A549 (cell line): ENCODE measurements around the gene IFT80. TPM values are rescaled to one million over a fixed set of nuclear protein-coding genes. Genes with fewer than 3 reads are reported as not detected.

Source experiments
- ATAC-seq, 2 experiments: fragments of 200-7000 bp in 1 of 2; fragments of >200 bp in 1 of 2; cut with Nextera tagmentation in 1 of 2; cut with Tn5 transposase in 1 of 2; 3 replicates each; pipeline versions ENCODE4 v1.8.0 to v1.9.1; 2018 to 2020; ENCODE audit warnings: mild to moderate bottlenecking in 1 of 2, moderate library complexity in 1 of 2
- CTCF ChIA-PET: fragments of 300-600 bp; sonication (Branson Sonifier 250); formaldehyde crosslinking; extraction: SDS; loops from one replicate; lab custom pipeline; 2021; ENCODE audit warnings: antibody characterized with exemption, inconsistent platforms; lab: Yijun Ruan, JAX
- POLR2A ChIA-PET: fragments of 350-600 bp; formaldehyde crosslinking; extraction: SDS; loops from one replicate; lab custom pipeline; 2021; ENCODE audit warnings: antibody characterized with exemption, inconsistent platforms; lab: Yijun Ruan, JAX
- DNase-seq, 2 experiments: peaks; one replicate each; pipeline versions ENCODE4 v3.0.0 to v3.0.0-alpha.2; 2011 to 2016; ENCODE audit warnings: low read depth in 1 of 2, low spot score in 1 of 2
- FAIRE-seq: peaks from 2 replicates; lab custom pipeline; 2011; peaks lifted over from hg19 to GRCh38; lab: Jason Lieb, UNC
- H3K27ac ChIP-seq, 2 experiments: fragments of >200 bp; sonication (Bioruptor Twin); formaldehyde crosslinking; 3 replicates each; pipeline ENCODE4 v1.5.1; 2016 to 2017
- H3K4me1 ChIP-seq: fragments of >200 bp; sonication (Bioruptor Twin); formaldehyde crosslinking; 3 replicates; pipeline ENCODE4 v1.6.1; 2016
- H3K4me2 ChIP-seq: fragments of >200 bp; sonication (Bioruptor Twin); formaldehyde crosslinking; 3 replicates; pipeline ENCODE4 v1.6.1; 2016
- H3K4me3 ChIP-seq: fragments of >200 bp; sonication (Bioruptor Twin); formaldehyde crosslinking; 3 replicates; pipeline ENCODE4 v1.5.1; 2016
- H3K9me3 ChIP-seq: fragments of >200 bp; sonication (Bioruptor Twin); formaldehyde crosslinking; 3 replicates; pipeline ENCODE4 v1.6.1; 2016
- CTCF ChIP-seq: fragments of >200 bp; sonication (Bioruptor Twin); formaldehyde crosslinking; IDR thresholded peaks from 3 replicates; pipeline ENCODE4 v1.5.1; 2016
- FOSL2 ChIP-seq, 2 experiments: fragments of 450-650 bp in 1 of 2; fragments of >200 bp in 1 of 2; sonication (Bioruptor Twin) in 1 of 2; formaldehyde crosslinking; IDR thresholded peaks; 2 replicates each; pipeline versions ENCODE4 v1.5.0 to v1.6.1; 2016 to 2020; ENCODE audit warnings: mild to moderate bottlenecking in 1 of 2, moderate library complexity in 1 of 2
- FOXS1 ChIP-seq: fragments of 250-450 bp; sonication (Bioruptor Pico); IDR thresholded peaks from 2 replicates; pipeline ENCODE4 v1.5.0; 2020; ENCODE audit warnings: mild to moderate bottlenecking, moderate library complexity
- GATA3 ChIP-seq: IDR thresholded peaks from 2 replicates; pipeline ENCODE4 v1.6.1; 2012; ENCODE audit warnings: borderline replicate concordance
- HOXA7 ChIP-seq: fragments of 250-450 bp; sonication (Bioruptor Pico); IDR thresholded peaks from 2 replicates; pipeline ENCODE4 v1.5.0; 2020; ENCODE audit warnings: mild to moderate bottlenecking, moderate library complexity
- HOXB13 ChIP-seq: fragments of 250-450 bp; sonication (Bioruptor Pico); IDR thresholded peaks from 2 replicates; pipeline ENCODE4 v1.5.0; 2020; ENCODE audit warnings: low read depth, mild to moderate bottlenecking, moderate library complexity
- KDM5A ChIP-seq: fragments of 200-600 bp; sonication (generic); IDR thresholded peaks from 2 replicates; pipeline ENCODE4 v1.6.1; 2016; ENCODE audit warnings: antibody characterized with exemption, mild to moderate bottlenecking
- NFE2L2 ChIP-seq: fragments of 150-350 bp; conservative IDR thresholded peaks from 2 replicates; pipeline ENCODE4 v1.6.1; 2014; ENCODE audit warnings: low read length
- NPAS2 ChIP-seq: fragments of 250-450 bp; sonication (Bioruptor Pico); IDR thresholded peaks from 2 replicates; pipeline ENCODE4 v1.8.0; 2022; ENCODE audit warnings: mild to moderate bottlenecking, moderate library complexity, borderline replicate concordance
- NR3C1 ChIP-seq: fragments of >200 bp; sonication (Bioruptor Twin); formaldehyde crosslinking; IDR thresholded peaks from 3 replicates; pipeline ENCODE4 v1.6.1; 2017
- RAD21 ChIP-seq, 2 experiments: fragments of >200 bp in 1 of 2; sonication (Bioruptor Twin) in 1 of 2; formaldehyde crosslinking in 1 of 2; IDR thresholded peaks in 1 of 2; conservative IDR thresholded peaks in 1 of 2; 2 replicates in 1 of 2; 3 replicates in 1 of 2; pipeline ENCODE4 v1.6.1; 2012 to 2018; ENCODE audit warnings: inconsistent platforms in 1 of 2
- RFX5 ChIP-seq: fragments of 450-650 bp; IDR thresholded peaks from 2 replicates; pipeline ENCODE4 v1.7.1; 2014; ENCODE audit warnings: antibody characterized with exemption, mild to moderate bottlenecking, moderate library complexity
- RNF2 ChIP-seq: fragments of 200-600 bp; sonication (generic); IDR thresholded peaks from 2 replicates; pipeline ENCODE4 v1.6.1; 2016; ENCODE audit warnings: low read depth, mild to moderate bottlenecking, antibody characterized with exemption, moderate library complexity, borderline replicate concordance
- SMC3 ChIP-seq: fragments of >200 bp; sonication (Bioruptor Twin); formaldehyde crosslinking; IDR thresholded peaks from 3 replicates; pipeline ENCODE4 v1.6.1; 2018; ENCODE audit warnings: inconsistent platforms
- TFCP2L1 ChIP-seq: fragments of 250-450 bp; sonication (Bioruptor Pico); IDR thresholded peaks from 2 replicates; pipeline ENCODE4 v1.5.0; 2021; ENCODE audit warnings: mild to moderate bottlenecking
- TP53 ChIP-seq: fragments of 250-450 bp; sonication (Bioruptor Pico); IDR thresholded peaks from 2 replicates; pipeline ENCODE4 v1.5.0; 2021; ENCODE audit warnings: mild to moderate bottlenecking, moderate library complexity
- WGBS: methylation state at CpG from one replicate; pipeline ENCODE4 v1.1.6; 2017; ENCODE audit errors: missing lambda C conversion rate; 5-methylcytosine and 5-hydroxymethylcytosine counted together
- polyA plus RNA-seq, 4 experiments: library from polyadenylated mRNA; depleted of rRNA in 3 of 4; stranded (reverse); fragments of >200 nt; fragmentation: RNase III in 1 of 4; extraction: RNeasy Plus Mini Kit Qiagen cat#74134 plus additional on column Dnase treatment in 1 of 4; gene quantifications; 2 replicates in 3 of 4; 3 replicates in 1 of 4; pipeline ENCODE4 v1.2.3, GENCODE V29; 2011 to 2017
- TF ChIP-seq, protein P1 (sequence below): fragments of 450-650 bp; IDR thresholded peaks from 2 replicates; pipeline ENCODE4 v1.6.1; 2014; ENCODE audit warnings: antibody characterized with exemption

Gene IFT80
- polyA plus RNA-seq, 2 of the 4 experiments (the other 2 are of a cell fraction): 30.6 to 41.8 TPM

- no peak overlapping the region for H3K4me3 ChIP-seq
- POLR2A ChIA-PET: interaction anchor here (0.7 kb wide), 1 partner anchor 251 kb away, joined by 4 read pairs; no protein-coding TSS in a partner anchor
- H3K27ac ChIP-seq: no peak overlapping the region
- H3K4me1 ChIP-seq: peaks cover 16% of the 10 kb centered on the region; the same call in 2 of the 3 replicates
- DNase-seq (peak; percentile 55 to 79), FAIRE-seq (peak; percentile 13), ATAC-seq (peak; percentile 82 to 88)
- CTCF ChIA-PET: interaction anchor here (0.6 to 5.8 kb wide), 34 partner anchors 9 to 1152 kb away, joined by 3 to 37 read pairs (median 4); partner anchors contain the start of gene C3orf80
- 29% methylated on average over 3 of the region's 3 CpGs for WGBS
- no peaks in the 10 kb centered on the region for H3K9me3 ChIP-seq
- H3K4me2 ChIP-seq: no peak overlapping the region
- TF ChIP-seq RAD21 (conservative IDR thresholded peaks at IDR 0.05 in 1 of 2, IDR thresholded peaks at IDR 0.05 in 1 of 2) (peak; percentile 78 to 85), TP53 (CRISPR knock-in tag) (no peak), SMC3 (peak; percentile 70), NPAS2 (CRISPR knock-in tag) (no peak), CTCF (peak; percentile 90)
- TF ChIP-seq, protein P1, sequence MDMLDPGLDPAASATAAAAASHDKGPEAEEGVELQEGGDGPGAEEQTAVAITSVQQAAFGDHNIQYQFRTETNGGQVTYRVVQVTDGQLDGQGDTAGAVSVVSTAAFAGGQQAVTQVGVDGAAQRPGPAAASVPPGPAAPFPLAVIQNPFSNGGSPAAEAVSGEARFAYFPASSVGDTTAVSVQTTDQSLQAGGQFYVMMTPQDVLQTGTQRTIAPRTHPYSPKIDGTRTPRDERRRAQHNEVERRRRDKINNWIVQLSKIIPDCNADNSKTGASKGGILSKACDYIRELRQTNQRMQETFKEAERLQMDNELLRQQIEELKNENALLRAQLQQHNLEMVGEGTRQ: no peak
Measured at GRCh38 chr3:160413613-160414248, 14.7 kb upstream of the IFT80 start.

DNA sequence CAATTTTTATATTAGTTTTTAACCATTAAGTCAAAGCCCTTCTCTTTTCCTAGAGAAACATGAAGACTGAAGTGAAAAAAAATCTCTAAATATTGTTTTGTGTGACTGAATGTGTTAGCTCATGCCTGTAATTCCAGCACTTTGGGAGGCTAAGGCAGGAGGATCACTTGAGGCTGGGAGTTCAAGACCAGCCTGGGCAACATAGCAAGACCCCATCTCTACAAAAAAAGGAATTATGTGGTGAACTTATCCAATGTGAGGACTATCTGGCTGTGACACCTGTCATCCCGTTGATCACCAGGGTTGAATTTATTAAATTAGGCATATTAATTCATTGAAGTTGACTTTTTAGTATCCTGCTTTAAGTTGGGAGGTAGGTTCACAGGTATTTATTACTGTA, 13.5 kb upstream of the IFT80 start:
- no peak overlapping the region for H3K4me2 ChIP-seq
- FAIRE-seq: peak; percentile 23
- H3K4me3 ChIP-seq: no peak overlapping the region
- no peak for ATAC-seq
- CTCF ChIA-PET: interaction anchor here (0.7 to 5.8 kb wide), 16 partner anchors 9 to 528 kb away, joined by 3 to 37 read pairs (median 4); partner anchors contain the start of gene C3orf80
- H3K9me3 ChIP-seq: no peaks in the 10 kb centered on the region
- POLR2A ChIA-PET: interaction anchor here (0.7 kb wide), 1 partner anchor 380 kb away, joined by 4 read pairs; no protein-coding TSS in a partner anchor
- DNase-seq: no peak
- H3K4me1 ChIP-seq: peaks cover 16% of the 10 kb centered on the region; the same call in 2 of the 3 replicates
- 60% methylated on average over 1 of the region's 1 CpG for WGBS
- TF ChIP-seq NFE2L2: no peak
- TF ChIP-seq RFX5: no peak
- no peak for TF ChIP-seq HOXB13 (CRISPR knock-in tag)
- no peak for TF ChIP-seq GATA3
- TF ChIP-seq NR3C1: no peak
- TF ChIP-seq, protein P1: no peak
- TF ChIP-seq RNF2: no peak
- TF ChIP-seq NPAS2 (CRISPR knock-in tag): no peak
- TF ChIP-seq RAD21 (conservative IDR thresholded peaks at IDR 0.05 in 1 of 2, IDR thresholded peaks at IDR 0.05 in 1 of 2): no peak
- no peak for TF ChIP-seq FOSL2 (IDR thresholded peaks at IDR 0.05)
- no peak for TF ChIP-seq FOSL2 (CRISPR knock-in tag; IDR thresholded peaks at IDR 0.05)
- TF ChIP-seq TFCP2L1 (CRISPR knock-in tag): no peak
- TF ChIP-seq KDM5A: no peak
- TF ChIP-seq FOXS1 (CRISPR knock-in tag): no peak
- TF ChIP-seq HOXA7: no peak
- TF ChIP-seq, all 56 proteins: peak for 0
- no peak overlapping the region for H3K27ac ChIP-seq
